D341Med (cell line): Measurements from ENCODE around the gene SLC35F3.

Source experiments
- DNase-seq: peaks from one replicate; pipeline ENCODE4 v3.0.0; 2012; ENCODE audit warnings: low spot score

The SLC35F3 gene

GRCh38 chr1:233972951-233973635 lies 68.6 kb downstream of the SLC35F3 start:
- DNase-seq: no peak

- no peak for DNase-seq
Measured at GRCh38 chr1:233975486-233975885, 71.0 kb downstream of the SLC35F3 start.

- DNase-seq: no peak
Measured at GRCh38 chr1:233981042-233981675, 76.7 kb downstream of the SLC35F3 start.

GRCh38 chr1:233982827-233983518 lies 78.5 kb downstream of the SLC35F3 start:
- DNase-seq: no peak

DNA sequence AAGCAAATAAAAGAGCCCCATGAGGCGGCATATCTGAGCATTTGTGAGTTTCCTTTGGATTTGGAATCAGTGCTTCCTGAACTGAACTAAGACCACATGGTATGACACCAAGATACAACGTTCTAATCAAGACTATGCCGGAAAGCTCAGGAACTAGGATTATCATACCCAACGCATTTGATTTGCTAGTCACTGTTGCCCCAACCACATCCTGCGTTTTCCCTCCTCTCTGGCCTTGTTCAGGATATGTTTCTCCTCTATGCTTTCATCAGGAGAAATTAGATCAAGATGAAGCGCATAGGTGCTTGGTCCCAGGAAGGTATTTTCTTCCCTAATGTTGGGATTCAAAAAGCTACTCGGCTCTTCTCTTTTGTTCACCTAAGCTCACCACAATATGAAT lies 79.3 kb downstream of the SLC35F3 start:
- DNase-seq: no peak

GRCh38 chr1:233988963-233989696 lies 84.7 kb downstream of the SLC35F3 start:
- no peak for DNase-seq

- DNase-seq: no peak
Measured at GRCh38 chr1:233990486-233990885, 86.0 kb downstream of the SLC35F3 start.

GRCh38 chr1:233993651-233994050 lies 89.2 kb downstream of the SLC35F3 start:
- no peak for DNase-seq

DNA sequence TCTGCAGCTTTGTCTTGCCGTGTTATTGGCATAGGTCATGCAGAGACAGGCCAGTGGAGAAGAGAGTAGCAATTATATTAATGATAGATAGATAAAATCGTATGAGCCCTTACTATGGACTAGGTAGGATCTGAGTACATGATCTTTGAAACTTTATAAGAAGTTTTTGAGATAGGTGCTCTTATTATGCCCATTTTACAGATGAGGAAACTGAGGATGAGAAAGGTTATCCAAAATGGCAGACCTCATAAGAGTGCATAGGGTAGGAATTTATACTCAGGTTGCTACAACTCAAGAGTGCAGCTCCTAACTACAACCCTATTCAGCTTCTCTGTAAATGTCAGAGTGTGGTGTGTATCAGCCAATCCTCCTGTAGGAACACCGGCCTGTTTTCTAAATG lies 89.6 kb downstream of the SLC35F3 start:
- no peak for DNase-seq

- DNase-seq: no peak
Measured at GRCh38 chr1:233998456-233998855, 94.0 kb downstream of the SLC35F3 start.

DNA sequence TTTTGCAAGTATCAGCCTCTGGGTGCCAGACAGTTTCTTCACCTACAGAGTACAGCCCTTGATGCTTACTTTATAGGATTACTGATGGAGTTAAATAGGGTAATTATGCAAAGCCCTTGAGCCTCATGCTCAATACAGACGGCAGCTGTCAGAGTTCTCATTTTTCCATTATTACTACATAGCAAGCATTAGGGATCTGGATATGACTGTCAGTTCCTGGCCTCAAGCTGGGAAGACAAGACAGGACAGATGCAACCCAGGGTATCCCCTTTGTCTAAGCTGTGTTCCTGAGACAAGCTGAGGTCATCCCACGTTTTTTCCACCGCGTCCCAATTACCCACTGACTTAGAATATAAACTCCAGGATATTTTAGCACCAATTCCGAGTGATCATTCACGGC lies 94.4 kb downstream of the SLC35F3 start:
- DNase-seq: peak; percentile 76

- DNase-seq: no peak
Measured at GRCh38 chr1:234000557-234001041, 96.1 kb downstream of the SLC35F3 start.

DNA sequence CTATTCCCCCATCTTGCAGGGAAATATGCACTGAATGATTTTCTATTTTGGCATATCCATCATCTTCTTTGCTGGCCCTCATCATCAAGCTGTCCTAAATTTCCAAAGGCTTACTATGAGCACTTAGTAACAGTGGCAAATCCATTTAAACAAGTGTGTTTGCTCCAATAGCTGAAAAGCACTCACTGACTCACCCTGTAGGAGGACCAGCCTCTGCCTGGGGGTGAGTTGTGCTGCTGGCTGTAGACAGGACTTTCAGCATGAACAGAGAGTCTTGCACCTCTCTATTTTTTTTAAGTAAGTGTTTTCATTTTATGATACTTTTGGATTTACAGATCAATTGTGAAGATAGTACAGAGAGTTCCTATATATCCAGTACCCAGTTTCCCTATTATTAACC lies 97.3 kb downstream of the SLC35F3 start:
- no peak for DNase-seq

GRCh38 chr1:234004591-234004990 lies 100.1 kb downstream of the SLC35F3 start:
- DNase-seq: no peak

GRCh38 chr1:234007684-234008083 lies 103.2 kb downstream of the SLC35F3 start:
- no peak for DNase-seq

GRCh38 chr1:234008591-234008990 lies 104.1 kb downstream of the SLC35F3 start:
- no peak for DNase-seq

DNA sequence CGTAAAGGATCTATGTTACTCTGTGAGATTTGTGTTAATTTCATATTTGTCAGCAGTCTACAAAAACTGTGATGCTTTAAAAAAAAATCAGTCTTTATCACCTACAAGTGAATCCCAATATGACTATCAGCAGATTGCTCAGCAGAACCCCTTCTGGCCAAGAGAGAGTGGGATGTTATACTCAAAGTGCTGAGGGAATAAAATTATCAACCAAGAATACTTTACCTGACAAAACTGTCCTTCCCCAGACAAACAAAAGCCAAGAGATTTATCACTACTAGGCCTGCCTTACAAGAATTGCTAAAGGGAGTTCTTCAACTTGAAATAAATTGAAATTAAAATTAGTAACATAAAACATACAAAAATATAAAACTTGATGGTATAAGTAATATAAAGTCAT lies 105.2 kb downstream of the SLC35F3 start:
- no peak for DNase-seq

- no peak for DNase-seq
Measured at GRCh38 chr1:234014208-234014607, 109.7 kb downstream of the SLC35F3 start.

DNA sequence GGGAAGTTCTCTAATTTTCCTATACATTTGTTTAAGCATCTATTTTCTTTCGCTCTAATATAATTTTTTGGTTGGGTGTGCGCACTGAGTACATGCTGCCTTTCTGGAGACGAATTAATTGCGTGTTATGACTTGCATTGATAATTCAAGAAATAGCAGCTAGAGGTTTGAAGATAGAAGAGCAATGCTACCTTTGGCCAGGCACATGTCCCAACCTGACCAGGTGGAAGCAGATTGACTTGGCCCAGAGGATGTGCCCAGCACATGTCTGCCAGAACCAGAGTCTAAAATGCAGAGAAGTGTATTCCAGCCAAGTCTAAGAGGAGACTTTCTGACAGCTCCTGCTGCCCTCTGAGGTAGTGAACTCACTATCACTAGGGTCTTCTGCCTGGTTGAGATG lies 114.3 kb downstream of the SLC35F3 start:
- DNase-seq: no peak

GRCh38 chr1:234019387-234019786 lies 114.9 kb downstream of the SLC35F3 start:
- DNase-seq: no peak

GRCh38 chr1:234022302-234022701 lies 117.8 kb downstream of the SLC35F3 start:
- DNase-seq: no peak

GRCh38 chr1:234039603-234040002 lies 135.1 kb downstream of the SLC35F3 start:
- DNase-seq: no peak
